Stomach (tissue), 9 donors: ENCODE results near the gene AGAP2. TPM values are rescaled to one million over a fixed set of nuclear protein-coding genes. Genes with fewer than 3 reads are reported as not detected.

Experiments
- DNase-seq, 2 donors: peaks; one replicate each; pipeline versions ENCODE4 v3.0.0 to v3.0.0-alpha.2; 2013 to 2019
- H3K27ac ChIP-seq, 5 donors: fragments of 200-600 bp in 4 of 5; sonication (generic) in 4 of 5; one replicate each; pipeline ENCODE4 v1.5.1; 2013 to 2019; ENCODE audit warnings: mild to moderate bottlenecking in 1 of 5, moderate library complexity in 1 of 5
- H3K27me3 ChIP-seq, 3 donors: fragments of 200-600 bp; sonication (generic); one replicate each; pipeline ENCODE4 v1.5.1; 2017 to 2019; ENCODE audit warnings: mixed run types in 1 of 3
- H3K36me3 ChIP-seq, 4 donors: fragments of 200-600 bp; sonication (generic); 1 replicate in 3 of 4; 2 replicates in 1 of 4; pipeline ENCODE4 v1.5.1; 2016 to 2019
- H3K4me1 ChIP-seq, 4 donors: fragments of 200-600 bp; sonication (generic); one replicate each; pipeline ENCODE4 v1.5.1; 2016 to 2019
- H3K4me3 ChIP-seq, 4 donors: fragments of 200-600 bp; sonication (generic) in 3 of 4; one replicate each; pipeline ENCODE4 v1.5.1; 2016 to 2019; ENCODE audit warnings: mild to moderate bottlenecking in 1 of 4
- H3K9me3 ChIP-seq, 4 donors: fragments of 200-600 bp; sonication (generic); one replicate each; pipeline ENCODE4 v1.5.1; 2016 to 2019
- EP300 ChIP-seq: sonication (generic); formaldehyde crosslinking; IDR thresholded peaks from one replicate; pipeline ENCODE4 v1.6.1; 2017; ENCODE audit warnings: antibody characterized with exemption
- POLR2A ChIP-seq, 4 donors: fragments of 450-650 bp; IDR thresholded peaks; one replicate each; pipeline ENCODE4 v1.6.1; 2016; ENCODE audit warnings: antibody characterized with exemption in 4 of 4, control low read depth in 2 of 4, mild to moderate bottlenecking in 1 of 4, moderate library complexity in 1 of 4
- POLR2AphosphoS5 ChIP-seq, 3 donors: sonication (generic); formaldehyde crosslinking; IDR thresholded peaks; one replicate each; pipeline ENCODE4 v1.6.1; 2016; ENCODE audit warnings: antibody characterized with exemption in 3 of 3
- WGBS, 5 donors: extraction: QIAGEN DNeasy Blood & Tissue Kit in 3 of 5; methylation state at CpG; one replicate each; pipeline versions ENCODE4 v1.1.5 to v1.1.7; 2013 to 2018; 5-methylcytosine and 5-hydroxymethylcytosine counted together
- intact Hi-C: fragments of 100-400 bp; cut with DNase I; formaldehyde crosslinking; loops from one replicate; pipeline ENCODE4 v1.15.1; 2023; ENCODE audit warnings: low total_unique reads
- polyA plus RNA-seq, 3 donors: library from polyadenylated mRNA; stranded (reverse); fragments of 200-250 nt; gene quantifications; one replicate each; pipeline ENCODE4 v1.2.3, GENCODE V29; 2013
- total RNA-seq, 5 donors: library from RNA; depleted of rRNA; stranded (reverse); fragments of >200 nt; gene quantifications; one replicate each; pipeline versions ENCODE4 v1.1.0 to v1.2.3, GENCODE V29; 2014 to 2016
- TF ChIP-seq, protein P1 (sequence below), 7 experiments: fragments of 450-650 bp in 4 of 7; fragments of 200-600 bp in 3 of 7; sonication (generic) in 3 of 7; IDR thresholded peaks; one replicate each; pipeline ENCODE4 v1.5.1; 2016 to 2019; ENCODE audit warnings: antibody characterized with exemption in 7 of 7, control low read depth in 2 of 7, mild to moderate bottlenecking in 1 of 7
- donor health status: healthy with polysubstance abuse.
- donor health status: Bipolar disorder and iron deficiency.
- donor health status: healthy.

AGAP2 gene
- total and polyA plus RNA-seq, 8 donors: under 0.01 to 5.7 (median 0.68) TPM; not detected in 1

DNA sequence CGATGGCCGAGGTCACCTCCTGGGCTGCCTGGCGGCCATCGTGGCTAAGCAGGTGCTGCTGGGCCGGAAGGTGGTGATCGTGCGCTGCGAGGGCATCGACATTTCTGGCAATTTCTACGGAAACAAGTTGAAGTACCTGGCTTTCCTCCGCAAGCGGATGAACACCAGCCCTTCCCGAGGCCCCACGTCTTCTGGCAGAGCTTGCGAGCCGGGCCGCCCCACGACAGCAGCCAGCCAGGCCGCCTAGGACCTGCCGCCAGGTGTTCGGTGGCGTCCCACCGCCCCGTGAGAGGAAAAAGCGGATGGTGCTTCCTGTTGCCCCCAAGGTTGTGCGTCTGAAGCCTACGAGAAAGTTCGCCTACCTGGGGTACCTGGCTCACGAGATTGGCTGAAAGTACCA, 63.9 kb downstream of the AGAP2 start:
- Histone ChIP-seq H3K9me3 (no peaks in the 10 kb centered on the region), H3K4me3 (no peak overlapping the region), H3K27me3 (peaks cover 0 to 8% (median 0%) of the 10 kb centered on the region in 3 donors), H3K27ac (no peak overlapping the region), H3K4me1 (no peaks in the 10 kb centered on the region), H3K36me3 (no peaks in the 10 kb centered on the region)
- 90 to 94% (median 91%) methylated on average over 27 to 29 of the region's 29 CpGs for WGBS, 5 donors
- TF ChIP-seq POLR2AphosphoS5 (IDR thresholded peaks at IDR 0.05) (no peak), EP300 (no peak), POLR2A (IDR thresholded peaks at IDR 0.05) (no peak)
- TF ChIP-seq, protein P1, sequence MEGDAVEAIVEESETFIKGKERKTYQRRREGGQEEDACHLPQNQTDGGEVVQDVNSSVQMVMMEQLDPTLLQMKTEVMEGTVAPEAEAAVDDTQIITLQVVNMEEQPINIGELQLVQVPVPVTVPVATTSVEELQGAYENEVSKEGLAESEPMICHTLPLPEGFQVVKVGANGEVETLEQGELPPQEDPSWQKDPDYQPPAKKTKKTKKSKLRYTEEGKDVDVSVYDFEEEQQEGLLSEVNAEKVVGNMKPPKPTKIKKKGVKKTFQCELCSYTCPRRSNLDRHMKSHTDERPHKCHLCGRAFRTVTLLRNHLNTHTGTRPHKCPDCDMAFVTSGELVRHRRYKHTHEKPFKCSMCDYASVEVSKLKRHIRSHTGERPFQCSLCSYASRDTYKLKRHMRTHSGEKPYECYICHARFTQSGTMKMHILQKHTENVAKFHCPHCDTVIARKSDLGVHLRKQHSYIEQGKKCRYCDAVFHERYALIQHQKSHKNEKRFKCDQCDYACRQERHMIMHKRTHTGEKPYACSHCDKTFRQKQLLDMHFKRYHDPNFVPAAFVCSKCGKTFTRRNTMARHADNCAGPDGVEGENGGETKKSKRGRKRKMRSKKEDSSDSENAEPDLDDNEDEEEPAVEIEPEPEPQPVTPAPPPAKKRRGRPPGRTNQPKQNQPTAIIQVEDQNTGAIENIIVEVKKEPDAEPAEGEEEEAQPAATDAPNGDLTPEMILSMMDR (IDR thresholded peaks at IDR 0.05): no peak
- no peak for DNase-seq
- intact Hi-C loops: no loop called here

Other genes with a start within 250 kb of the AGAP2 start
- 100 to 1,000 TPM in 1 of 5 donors, 10 to 100 TPM in 3, 1 to 10 TPM in 1; 7.5 to 159 (median 36.2) TPM for gene DDIT3, start 218.2 kb downstream of the AGAP2 start, total RNA-seq
- gene DDIT3, start 218.2 kb downstream of the AGAP2 start, polyA plus RNA-seq: 10 to 100 TPM; 49.7 to 83.4 (median 68.7) TPM
- gene MBD6, start 215.9 kb downstream of the AGAP2 start, total RNA-seq: 100 to 1,000 TPM in 1 of 5 donors, 10 to 100 TPM in 3, 1 to 10 TPM in 1; 4.8 to 129 (median 32.2) TPM
- 10 to 100 TPM; 23.2 to 30.9 (median 28.7) TPM for gene MBD6, start 215.9 kb downstream of the AGAP2 start, polyA plus RNA-seq
- gene DCTN2, start 191.6 kb downstream of the AGAP2 start, total RNA-seq: 100 to 1,000 TPM in 3 of 5 donors, 10 to 100 TPM in 2; 28.6 to 177 (median 102) TPM
- gene DCTN2, start 191.6 kb downstream of the AGAP2 start, polyA plus RNA-seq: 100 to 1,000 TPM in 2 of 3 donors, 10 to 100 TPM in 1; 90.0 to 168 (median 110) TPM
- 1 to 10 TPM in 4 of 5 donors, not detected in 1; 1.3 to 2.3 (median 1.6) TPM for gene KIF5A, start 188.7 kb downstream of the AGAP2 start, total RNA-seq
- gene KIF5A, start 188.7 kb downstream of the AGAP2 start, polyA plus RNA-seq: under 1 TPM; 0.19 to 0.40 (median 0.31) TPM
- gene PIP4K2C, start 147.6 kb downstream of the AGAP2 start, total RNA-seq: 100 to 1,000 TPM in 1 of 5 donors, 10 to 100 TPM in 4; 15.9 to 116 (median 46.1) TPM
- gene PIP4K2C, start 147.6 kb downstream of the AGAP2 start, polyA plus RNA-seq: 10 to 100 TPM; 14.1 to 39.7 (median 20.1) TPM
- gene DTX3, start 133.9 kb downstream of the AGAP2 start, total RNA-seq: 10 to 100 TPM in 3 of 5 donors, 1 to 10 TPM in 2; 5.2 to 49.6 (median 14.3) TPM
- gene DTX3, start 133.9 kb downstream of the AGAP2 start, polyA plus RNA-seq: 10 to 100 TPM; 14.6 to 26.9 (median 17.1) TPM
- 100 to 1,000 TPM in 1 of 5 donors, 10 to 100 TPM in 4; 18.7 to 220 (median 31.8) TPM for gene ARHGEF25, start 127.3 kb downstream of the AGAP2 start, total RNA-seq
- gene ARHGEF25, start 127.3 kb downstream of the AGAP2 start, polyA plus RNA-seq: 10 to 100 TPM; 22.5 to 48.4 (median 24.8) TPM
- gene B4GALNT1, start 105.5 kb downstream of the AGAP2 start, total RNA-seq: 1 to 10 TPM in 1 of 5 donors, not detected in 4; 1.1 TPM
- gene B4GALNT1, start 105.5 kb downstream of the AGAP2 start, polyA plus RNA-seq: under 1 TPM; 0.31 to 0.75 (median 0.60) TPM
- 100 to 1,000 TPM; 135 to 408 (median 192) TPM for gene OS9, start 44.6 kb downstream of the AGAP2 start, total RNA-seq
- 100 to 1,000 TPM in 2 of 3 donors, 10 to 100 TPM in 1; 85.8 to 171 (median 137) TPM for gene OS9, start 44.6 kb downstream of the AGAP2 start, polyA plus RNA-seq
- 10 to 100 TPM; 10.1 to 46.8 (median 20.4) TPM for gene TSPAN31, start 6.3 kb upstream of the AGAP2 start, total RNA-seq
- 10 to 100 TPM; 14.7 to 27.5 (median 18.4) TPM for gene TSPAN31, start 6.3 kb upstream of the AGAP2 start, polyA plus RNA-seq
- gene CDK4, start 13.6 kb upstream of the AGAP2 start, total RNA-seq: 100 to 1,000 TPM in 2 of 5 donors, 10 to 100 TPM in 3; 26.3 to 113 (median 39.1) TPM
- 10 to 100 TPM; 43.7 to 70.7 (median 57.3) TPM for gene CDK4, start 13.6 kb upstream of the AGAP2 start, polyA plus RNA-seq
- 10 to 100 TPM in 1 of 5 donors, 1 to 10 TPM in 4; 1.0 to 14.7 (median 8.7) TPM for gene MARCHF9, start 16.4 kb upstream of the AGAP2 start, total RNA-seq
- gene MARCHF9, start 16.4 kb upstream of the AGAP2 start, polyA plus RNA-seq: 10 to 100 TPM in 2 of 3 donors, 1 to 10 TPM in 1; 7.0 to 16.0 (median 14.7) TPM
- 1 to 10 TPM in 4 of 5 donors, not detected in 1; 1.0 to 3.1 (median 1.8) TPM for gene CYP27B1, start 28.3 kb upstream of the AGAP2 start, total RNA-seq
- gene CYP27B1, start 28.3 kb upstream of the AGAP2 start, polyA plus RNA-seq: 1 to 10 TPM in 1 of 3 donors, under 1 TPM in 2; 0.56 to 1.4 (median 0.73) TPM
- 10 to 100 TPM in 3 of 5 donors, 1 to 10 TPM in 2; 4.4 to 37.9 (median 13.2) TPM for gene METTL1, start 33.4 kb upstream of the AGAP2 start, total RNA-seq
- 10 to 100 TPM; 13.7 to 24.7 (median 20.2) TPM for gene METTL1, start 33.4 kb upstream of the AGAP2 start, polyA plus RNA-seq
- 10 to 100 TPM in 4 of 5 donors, 1 to 10 TPM in 1; 4.0 to 61.4 (median 16.4) TPM for gene EEF1AKMT3, start 33.9 kb upstream of the AGAP2 start, total RNA-seq
- gene EEF1AKMT3, start 33.9 kb upstream of the AGAP2 start, polyA plus RNA-seq: 1 to 10 TPM; 3.3 to 5.2 (median 3.5) TPM
- 10 to 100 TPM in 2 of 5 donors, 1 to 10 TPM in 3; 2.3 to 13.8 (median 8.0) TPM for gene TSFM, start 44.0 kb upstream of the AGAP2 start, total RNA-seq
- gene TSFM, start 44.0 kb upstream of the AGAP2 start, polyA plus RNA-seq: 10 to 100 TPM; 32.0 to 39.3 (median 37.0) TPM
- gene AVIL, start 80.0 kb upstream of the AGAP2 start, total RNA-seq: 1 to 10 TPM in 4 of 5 donors, under 1 TPM in 1; 0.45 to 5.8 (median 4.1) TPM
- gene AVIL, start 80.0 kb upstream of the AGAP2 start, polyA plus RNA-seq: 1 to 10 TPM; 1.5 to 5.9 (median 2.3) TPM
- gene CTDSP2, start 108.0 kb upstream of the AGAP2 start, total RNA-seq: 100 to 1,000 TPM in 2 of 5 donors, 10 to 100 TPM in 3; 64.6 to 152 (median 82.4) TPM
- gene CTDSP2, start 108.0 kb upstream of the AGAP2 start, polyA plus RNA-seq: 10 to 100 TPM; 28.4 to 67.4 (median 65.4) TPM
- 10 to 100 TPM in 1 of 5 donors, 1 to 10 TPM in 4; 4.1 to 18.0 (median 6.1) TPM for gene ATP23, start 202.8 kb upstream of the AGAP2 start, total RNA-seq
- gene ATP23, start 202.8 kb upstream of the AGAP2 start, polyA plus RNA-seq: 10 to 100 TPM in 2 of 3 donors, 1 to 10 TPM in 1; 6.9 to 11.1 (median 10.2) TPM